Right renal cortex interstitium (tissue), 3 donors: ENCODE data around the gene PON1. TPM values are rescaled to one million over a fixed set of nuclear protein-coding genes. Genes with fewer than 3 reads are reported as not detected.

Source experiments
- DNase-seq, 3 donors: peaks; one replicate each; pipeline ENCODE4 v3.0.0-alpha.2; 2013; ENCODE audit warnings: low read depth in 3 of 3, low spot score in 2 of 3
- polyA plus RNA-seq, 3 donors: library from polyadenylated mRNA; unstranded; fragments of 120-200 nt; gene quantifications; one replicate each; pipeline ENCODE4 v1.2.1, GENCODE V29; 2013; ENCODE audit not compliant: insufficient read length in 3 of 3

The PON1 gene
- polyA plus RNA-seq, 3 donors: 0.55 to 1.2 (median 0.92) TPM

DNA sequence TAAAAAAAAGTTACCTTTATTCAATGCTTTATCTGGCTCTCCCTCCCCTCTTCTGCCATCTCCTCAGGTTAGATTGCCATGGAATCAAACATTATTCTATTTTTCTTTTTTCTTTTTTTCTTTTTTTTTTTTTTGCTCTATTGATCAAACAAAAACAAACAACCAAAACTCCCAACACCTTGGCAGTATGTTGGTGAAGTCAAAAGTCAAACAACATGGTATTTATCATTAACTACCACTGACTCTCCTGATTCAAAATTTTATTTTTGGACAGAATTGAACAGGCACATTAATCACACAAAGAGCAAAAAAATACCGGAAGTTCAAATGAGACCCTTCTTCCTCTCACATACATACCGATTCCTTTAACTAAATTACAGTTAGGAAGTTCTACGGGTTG lies 6.4 kb downstream of the PON1 start:
- DNase-seq: no peak

- no peak for DNase-seq
These were observed 6.8 kb downstream of the PON1 start for GRCh38 chr7:95317546-95317945.

GRCh38 chr7:95316588-95316987 lies 7.7 kb downstream of the PON1 start:
- no peak for DNase-seq

- no peak for DNase-seq
These were observed 11.8 kb downstream of the PON1 start for GRCh38 chr7:95312561-95312960.

DNA sequence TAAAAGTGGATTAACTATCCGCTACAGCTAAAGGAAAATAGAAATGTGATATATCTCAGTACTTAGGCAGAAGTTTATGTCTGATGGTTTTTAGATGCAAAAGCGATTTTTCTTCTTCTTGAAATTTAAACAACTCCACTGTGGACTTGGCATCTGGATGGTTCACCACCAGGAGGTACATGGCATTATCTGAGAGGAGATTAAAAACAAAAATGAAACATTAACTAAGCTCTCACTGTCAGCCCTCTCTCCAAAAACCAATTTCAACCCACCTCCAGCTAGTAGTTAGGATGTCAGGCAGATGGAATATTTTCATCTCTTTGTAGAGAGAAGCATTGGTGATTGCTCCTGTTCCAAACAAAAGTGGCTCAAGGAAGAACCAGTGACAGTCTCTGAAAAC lies 12.9 kb downstream of the PON1 start:
- DNase-seq: no peak

GRCh38 chr7:95309951-95310350 lies 14.4 kb downstream of the PON1 start:
- no peak for DNase-seq

GRCh38 chr7:95304990-95305389 lies 19.3 kb downstream of the PON1 start:
- DNase-seq: no peak

- peak; percentile 40 to 46 (median 42) for DNase-seq
These were observed 21.1 kb downstream of the PON1 start for GRCh38 chr7:95303013-95303905.

- no peak for DNase-seq
These were observed 26.2 kb downstream of the PON1 start for GRCh38 chr7:95298091-95298490.

DNA sequence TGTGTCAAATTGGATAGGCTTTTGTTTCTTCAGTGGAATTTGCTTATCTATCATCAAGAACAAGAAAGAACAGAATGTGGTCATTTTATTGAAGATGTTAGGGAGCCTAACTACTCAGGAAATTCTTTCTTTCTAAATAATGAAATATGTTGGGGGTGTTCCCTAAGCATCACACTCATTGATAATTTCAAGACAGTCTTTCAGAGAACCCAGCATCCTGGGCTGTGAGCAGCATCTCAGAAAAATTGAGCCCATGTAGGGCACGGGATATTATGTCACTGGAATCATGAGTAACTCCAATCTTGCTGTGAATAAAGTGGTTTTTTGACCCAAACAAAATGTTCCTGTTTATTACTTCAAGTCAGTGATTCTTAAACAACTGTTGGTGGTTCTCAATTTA lies 27.3 kb downstream of the PON1 start:
- no peak for DNase-seq

- no peak for DNase-seq
These were observed 27.9 kb downstream of the PON1 start for GRCh38 chr7:95296456-95296855.

DNA sequence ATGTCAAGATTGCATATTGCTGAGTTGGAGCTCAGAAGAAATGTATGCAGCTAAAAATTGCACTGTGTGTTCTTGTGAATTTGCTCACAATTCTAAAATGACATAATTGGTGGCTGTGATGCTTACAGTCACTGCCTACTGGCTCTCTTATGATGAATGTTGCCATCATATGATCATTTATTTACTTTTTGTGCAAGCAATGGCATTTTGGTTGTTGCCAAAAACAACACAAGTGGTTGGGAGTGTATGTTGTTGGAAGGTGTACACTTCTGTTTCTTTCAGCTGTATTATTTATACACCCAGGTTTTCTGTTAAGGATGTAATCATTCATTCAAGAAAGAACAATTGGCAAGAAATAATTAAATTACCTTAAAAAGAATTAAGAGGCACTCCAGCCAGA lies 28.9 kb downstream of the PON1 start:
- no peak for DNase-seq

- DNase-seq: no peak
These were observed 34.0 kb downstream of the PON1 start for GRCh38 chr7:95290166-95290830.

DNA sequence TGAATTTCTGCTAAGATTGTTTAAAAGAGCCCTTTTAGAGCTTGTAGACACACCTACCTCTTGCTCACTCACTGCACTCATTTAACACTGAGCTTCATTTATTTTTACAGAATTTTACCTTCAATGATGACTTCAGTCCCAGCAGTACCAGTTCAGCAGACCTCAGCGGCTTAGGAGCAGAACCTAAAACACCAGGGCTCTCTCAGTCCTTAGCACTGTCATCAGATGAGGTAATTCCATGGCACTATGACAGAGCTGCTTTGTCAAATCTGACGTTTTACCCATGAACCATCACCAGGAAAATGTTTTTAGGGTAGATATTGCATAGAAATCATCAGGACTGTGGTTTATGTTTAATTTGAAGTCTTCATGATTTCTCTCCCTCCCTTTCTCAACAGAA lies 38.2 kb downstream of the PON1 start:
- DNase-seq: no peak

GRCh38 chr7:95279417-95279816 lies 44.9 kb downstream of the PON1 start:
- no peak for DNase-seq

- DNase-seq: no peak
These were observed 48.2 kb downstream of the PON1 start for GRCh38 chr7:95276114-95276513.

DNA sequence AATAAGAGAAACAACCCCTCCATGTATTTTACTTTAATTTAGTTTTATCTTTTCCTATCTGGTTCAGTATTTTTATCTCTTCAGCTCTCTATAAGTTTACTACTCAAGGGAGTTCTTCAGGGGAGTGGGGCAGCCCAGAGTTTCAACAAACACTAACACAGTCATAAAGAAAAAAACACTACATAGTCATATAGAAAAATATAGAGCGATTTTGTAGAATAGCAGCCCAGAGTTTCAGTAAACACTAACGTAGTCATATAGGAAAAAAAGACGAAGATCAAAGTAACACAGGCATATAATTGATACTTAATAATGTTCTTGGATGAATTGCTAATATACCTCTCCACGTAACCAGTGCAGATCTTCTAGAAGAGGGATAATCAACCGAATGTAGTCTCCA lies 54.7 kb downstream of the PON1 start:
- no peak for DNase-seq

- no peak for DNase-seq
These were observed 56.6 kb downstream of the PON1 start for GRCh38 chr7:95267754-95268153.

DNA sequence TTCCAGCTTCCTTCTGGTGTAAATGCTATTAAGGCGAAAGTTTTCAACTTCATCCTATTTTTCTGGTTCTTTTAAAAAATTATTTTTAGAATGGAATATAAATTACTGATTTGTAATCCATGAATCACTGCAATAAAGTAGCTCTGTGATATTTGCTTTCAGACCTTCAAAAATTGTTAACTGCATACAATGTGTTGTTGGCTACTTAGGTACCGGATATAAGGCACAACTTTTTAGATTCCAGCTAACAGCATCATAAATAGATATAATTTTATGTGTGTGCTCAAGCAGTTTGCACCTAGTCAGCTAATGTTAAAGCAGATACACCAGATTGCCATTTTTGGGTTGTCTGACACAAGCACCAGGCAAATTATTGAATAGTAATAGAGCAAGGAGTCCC lies 58.7 kb downstream of the PON1 start:
- DNase-seq: no peak

DNA sequence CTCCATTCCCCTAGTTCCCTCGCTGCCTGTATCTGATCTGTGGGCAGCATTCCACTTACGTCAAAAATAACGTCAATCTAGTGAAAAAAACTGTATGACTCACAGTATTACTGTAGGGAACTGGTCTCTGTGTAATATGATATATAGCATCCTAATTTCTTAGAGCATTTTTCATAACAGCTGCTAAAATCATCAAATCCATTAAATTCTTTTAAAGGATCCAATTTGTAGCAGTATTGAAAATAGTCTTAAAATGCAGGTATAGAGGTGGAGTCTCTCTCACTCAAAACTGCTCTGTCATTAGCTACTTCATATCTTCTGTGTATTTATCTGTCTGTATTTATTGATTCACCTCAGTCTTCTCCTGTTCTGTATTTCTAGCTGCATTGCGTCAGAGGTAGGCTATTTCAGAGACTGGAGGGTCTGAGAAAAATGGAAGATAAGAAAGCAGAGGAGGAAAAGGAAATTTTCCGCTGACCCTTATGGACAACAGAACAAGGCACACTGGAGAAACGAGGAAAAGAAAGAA lies 59.9 kb downstream of the PON1 start:
- DNase-seq: no peak

DNA sequence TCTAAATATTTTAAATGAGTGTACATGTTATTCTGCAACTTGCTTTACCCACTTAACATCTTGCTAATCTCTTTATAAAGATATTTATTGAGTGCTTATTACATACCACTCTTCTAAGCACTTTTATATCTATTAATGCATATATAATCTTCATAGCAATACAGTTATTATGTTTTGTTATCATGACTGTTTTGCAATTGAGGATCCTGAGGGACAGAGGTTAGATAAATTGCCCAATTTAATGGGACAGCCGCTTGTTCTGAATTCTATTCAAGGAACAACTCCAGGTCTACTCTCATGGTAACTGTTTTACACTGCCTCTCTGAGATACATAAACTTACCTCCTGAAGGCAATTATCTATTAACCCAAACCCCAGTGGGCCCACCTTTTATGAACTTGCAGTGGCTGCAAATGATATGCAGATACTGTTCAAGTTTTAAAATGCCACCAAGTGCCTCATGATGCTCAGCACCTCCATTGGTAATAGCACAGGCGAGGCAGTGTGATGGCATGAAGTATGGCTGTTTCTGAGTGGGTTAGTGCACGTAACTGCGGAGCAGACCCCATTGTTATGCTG lies 60.5 kb downstream of the PON1 start:
- DNase-seq: no peak

- DNase-seq: no peak
These were observed 61.5 kb downstream of the PON1 start for GRCh38 chr7:95262875-95263274.
